HL-60 (cell line): Measurements from ENCODE around the gene DAB2IP.

Source experiments
- DNase-seq, 2 experiments: peaks; one replicate each; pipeline ENCODE4 v3.0.0-alpha.2; 2010 to 2020; ENCODE audit warnings: low read depth in 1 of 2, low spot score in 1 of 2
- H3K27ac ChIP-seq: fragments of 250-450 bp; sonication (Bioruptor Pico); replicated peaks from 2 replicates; pipeline ENCODE4 v1.5.1; 2020; ENCODE audit warnings: mild to moderate bottlenecking, moderate library complexity
- H3K27me3 ChIP-seq: fragments of 250-450 bp; sonication (Bioruptor Pico); 2 replicates; pipeline ENCODE4 v1.5.1; 2021; ENCODE audit warnings: mild to moderate bottlenecking, moderate library complexity; ENCODE audit not compliant: insufficient read depth, poor library complexity, severe bottlenecking
- H3K4me3 ChIP-seq: replicated peaks from 2 replicates; pipeline ENCODE4 v1.5.1; 2011; ENCODE audit warnings: mild to moderate bottlenecking, control low read depth, low read length; ENCODE audit not compliant: insufficient read depth
- GABPA ChIP-seq: IDR thresholded peaks from 2 replicates; pipeline ENCODE4 v1.6.1; 2012; ENCODE audit warnings: low read depth
- POLR2AphosphoS5 ChIP-seq: IDR thresholded peaks from 2 replicates; pipeline ENCODE4 v1.6.1; 2012; ENCODE audit warnings: low read depth
- SPI1 ChIP-seq: IDR thresholded peaks from 2 replicates; pipeline ENCODE4 v1.6.1; 2012; ENCODE audit warnings: low read depth, mild to moderate bottlenecking, borderline replicate concordance
- TF ChIP-seq, protein P1 (sequence below): IDR thresholded peaks from 2 replicates; pipeline ENCODE4 v1.6.1; 2012; ENCODE audit warnings: low read depth; ENCODE audit not compliant: insufficient replicate concordance
- TF ChIP-seq, protein P2 (sequence below): IDR thresholded peaks from one replicate; pipeline ENCODE4 v1.5.1; 2011; ENCODE audit warnings: low read length, control low read depth, inconsistent platforms; ENCODE audit not compliant: insufficient read depth

Gene DAB2IP

DNA sequence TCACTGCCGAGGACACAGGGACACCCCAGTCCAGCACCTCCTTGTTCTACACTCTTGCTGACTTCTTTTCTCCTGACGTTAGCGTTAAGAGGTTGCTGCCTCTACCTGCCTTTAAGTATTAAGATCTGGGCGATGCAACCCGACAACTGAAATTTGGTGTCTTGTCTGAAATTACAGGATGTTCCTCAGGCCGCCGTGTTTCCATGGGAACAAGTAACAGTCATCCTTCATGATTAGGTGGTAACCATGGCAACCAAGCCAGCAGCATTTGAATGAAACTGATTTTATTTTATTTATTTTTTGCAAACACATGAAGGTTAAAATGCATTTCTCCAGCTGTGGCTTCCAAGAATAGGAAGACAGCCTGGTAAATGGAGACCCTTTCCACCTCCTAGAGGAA, 20.8 kb downstream of the DAB2IP start:
- no peak for DNase-seq
- Histone ChIP-seq H3K27ac (no peak overlapping the region), H3K4me3 (no peak overlapping the region), H3K27me3 (peaks cover 12% of the 10 kb centered on the region)
- TF ChIP-seq, protein P1, sequence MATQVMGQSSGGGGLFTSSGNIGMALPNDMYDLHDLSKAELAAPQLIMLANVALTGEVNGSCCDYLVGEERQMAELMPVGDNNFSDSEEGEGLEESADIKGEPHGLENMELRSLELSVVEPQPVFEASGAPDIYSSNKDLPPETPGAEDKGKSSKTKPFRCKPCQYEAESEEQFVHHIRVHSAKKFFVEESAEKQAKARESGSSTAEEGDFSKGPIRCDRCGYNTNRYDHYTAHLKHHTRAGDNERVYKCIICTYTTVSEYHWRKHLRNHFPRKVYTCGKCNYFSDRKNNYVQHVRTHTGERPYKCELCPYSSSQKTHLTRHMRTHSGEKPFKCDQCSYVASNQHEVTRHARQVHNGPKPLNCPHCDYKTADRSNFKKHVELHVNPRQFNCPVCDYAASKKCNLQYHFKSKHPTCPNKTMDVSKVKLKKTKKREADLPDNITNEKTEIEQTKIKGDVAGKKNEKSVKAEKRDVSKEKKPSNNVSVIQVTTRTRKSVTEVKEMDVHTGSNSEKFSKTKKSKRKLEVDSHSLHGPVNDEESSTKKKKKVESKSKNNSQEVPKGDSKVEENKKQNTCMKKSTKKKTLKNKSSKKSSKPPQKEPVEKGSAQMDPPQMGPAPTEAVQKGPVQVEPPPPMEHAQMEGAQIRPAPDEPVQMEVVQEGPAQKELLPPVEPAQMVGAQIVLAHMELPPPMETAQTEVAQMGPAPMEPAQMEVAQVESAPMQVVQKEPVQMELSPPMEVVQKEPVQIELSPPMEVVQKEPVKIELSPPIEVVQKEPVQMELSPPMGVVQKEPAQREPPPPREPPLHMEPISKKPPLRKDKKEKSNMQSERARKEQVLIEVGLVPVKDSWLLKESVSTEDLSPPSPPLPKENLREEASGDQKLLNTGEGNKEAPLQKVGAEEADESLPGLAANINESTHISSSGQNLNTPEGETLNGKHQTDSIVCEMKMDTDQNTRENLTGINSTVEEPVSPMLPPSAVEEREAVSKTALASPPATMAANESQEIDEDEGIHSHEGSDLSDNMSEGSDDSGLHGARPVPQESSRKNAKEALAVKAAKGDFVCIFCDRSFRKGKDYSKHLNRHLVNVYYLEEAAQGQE, result no peak
- no peak for TF ChIP-seq POLR2AphosphoS5

DNA sequence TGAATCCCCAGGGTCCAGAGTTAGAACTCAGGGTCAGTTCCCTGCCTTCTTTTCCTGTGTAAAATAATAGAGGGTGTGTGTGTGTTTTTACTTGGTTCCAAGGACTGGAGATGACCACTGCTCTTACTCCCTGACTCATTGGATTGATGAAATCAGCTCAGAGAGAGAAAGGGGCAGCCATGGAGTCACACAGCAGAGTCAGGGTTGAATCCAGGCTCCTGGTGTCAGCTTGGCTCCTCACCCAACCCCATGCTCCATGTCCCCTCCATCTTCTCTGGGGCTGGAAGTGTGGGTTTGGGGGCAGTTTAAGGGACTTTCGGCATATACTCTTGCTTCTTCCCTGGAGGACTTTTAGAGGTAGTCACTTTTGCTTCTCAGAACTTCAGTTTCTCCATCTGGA, 21.6 kb downstream of the DAB2IP start:
- no peak overlapping the region for H3K27ac ChIP-seq
- no peak for DNase-seq
- no peak overlapping the region for H3K4me3 ChIP-seq
- peaks cover 12% of the 10 kb centered on the region for H3K27me3 ChIP-seq
- TF ChIP-seq, protein P2, sequence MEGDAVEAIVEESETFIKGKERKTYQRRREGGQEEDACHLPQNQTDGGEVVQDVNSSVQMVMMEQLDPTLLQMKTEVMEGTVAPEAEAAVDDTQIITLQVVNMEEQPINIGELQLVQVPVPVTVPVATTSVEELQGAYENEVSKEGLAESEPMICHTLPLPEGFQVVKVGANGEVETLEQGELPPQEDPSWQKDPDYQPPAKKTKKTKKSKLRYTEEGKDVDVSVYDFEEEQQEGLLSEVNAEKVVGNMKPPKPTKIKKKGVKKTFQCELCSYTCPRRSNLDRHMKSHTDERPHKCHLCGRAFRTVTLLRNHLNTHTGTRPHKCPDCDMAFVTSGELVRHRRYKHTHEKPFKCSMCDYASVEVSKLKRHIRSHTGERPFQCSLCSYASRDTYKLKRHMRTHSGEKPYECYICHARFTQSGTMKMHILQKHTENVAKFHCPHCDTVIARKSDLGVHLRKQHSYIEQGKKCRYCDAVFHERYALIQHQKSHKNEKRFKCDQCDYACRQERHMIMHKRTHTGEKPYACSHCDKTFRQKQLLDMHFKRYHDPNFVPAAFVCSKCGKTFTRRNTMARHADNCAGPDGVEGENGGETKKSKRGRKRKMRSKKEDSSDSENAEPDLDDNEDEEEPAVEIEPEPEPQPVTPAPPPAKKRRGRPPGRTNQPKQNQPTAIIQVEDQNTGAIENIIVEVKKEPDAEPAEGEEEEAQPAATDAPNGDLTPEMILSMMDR, result no peak
- TF ChIP-seq, protein P1, result no peak
- TF ChIP-seq POLR2AphosphoS5, result no peak
- no peak for TF ChIP-seq GABPA
- no peak for TF ChIP-seq SPI1

DNA sequence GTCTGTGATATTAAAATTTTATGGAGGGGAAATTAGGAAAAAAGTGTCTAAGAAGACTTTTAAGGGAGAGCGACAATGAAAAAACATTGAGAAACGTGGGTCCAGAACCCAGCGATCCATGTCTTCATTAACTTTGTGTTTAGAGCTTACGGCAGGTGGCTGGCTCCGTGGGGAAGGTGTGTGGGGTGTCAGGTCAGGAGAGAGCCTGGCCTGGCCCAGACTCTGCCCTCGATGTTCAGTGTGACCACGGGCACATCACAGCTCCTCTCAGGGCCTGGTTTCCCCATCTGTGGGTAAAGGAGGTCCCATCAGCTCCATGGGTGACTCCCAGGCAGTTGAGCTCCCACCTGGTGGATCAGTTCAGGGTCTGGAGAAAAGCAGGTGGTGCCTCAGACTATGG, 22.1 kb downstream of the DAB2IP start:
- no peak overlapping the region for H3K27ac ChIP-seq
- TF ChIP-seq POLR2AphosphoS5, result no peak
- no peak for TF ChIP-seq SPI1
- no peak for TF ChIP-seq GABPA
- TF ChIP-seq, protein P1, result no peak
- TF ChIP-seq, protein P2, result no peak
- no peak overlapping the region for H3K4me3 ChIP-seq
- DNase-seq, result no peak
- peaks cover 12% of the 10 kb centered on the region for H3K27me3 ChIP-seq

DNA sequence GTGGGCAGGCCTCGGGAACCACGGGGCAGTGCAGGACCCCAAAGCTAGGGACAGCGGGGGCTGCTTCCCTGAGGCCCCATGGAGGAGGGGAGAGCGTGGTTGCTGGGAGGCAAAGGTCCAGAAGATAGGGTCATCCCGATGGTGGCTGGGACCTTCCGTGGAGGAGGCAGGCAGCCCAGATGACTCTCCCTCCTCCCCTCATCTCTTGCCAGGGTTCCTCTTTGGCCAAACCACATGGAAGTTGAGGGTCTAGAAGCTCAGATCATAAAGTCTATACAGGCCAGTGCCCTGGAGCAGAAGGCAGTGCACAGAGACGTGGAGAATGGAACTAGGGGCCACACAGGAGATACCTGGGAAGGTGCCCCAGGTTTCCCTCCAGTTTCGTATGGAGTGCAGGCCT, 22.6 kb downstream of the DAB2IP start:
- TF ChIP-seq GABPA (no peak), SPI1 (no peak), POLR2AphosphoS5 (no peak)
- TF ChIP-seq, protein P1, result no peak
- TF ChIP-seq, protein P2, result no peak
- H3K4me3 ChIP-seq, result no peak overlapping the region
- H3K27me3 ChIP-seq, result peaks cover 12% of the 10 kb centered on the region
- DNase-seq, result no peak
- no peak overlapping the region for H3K27ac ChIP-seq
